SK-N-MC (cell line): ENCODE results near the gene TPP2.

Experiments used
- DNase-seq: peaks from one replicate; pipeline ENCODE4 v3.0.0-alpha.2; 2011; ENCODE audit warnings: low read depth, low spot score
- H3K27ac ChIP-seq: fragments of 200-600 bp; sonication (generic); 2 replicates; pipeline ENCODE4 v1.5.1; 2016; ENCODE audit warnings: mixed run types
- H3K36me3 ChIP-seq: fragments of 200-600 bp; sonication (generic); 2 replicates; pipeline ENCODE4 v1.6.1; 2017; ENCODE audit warnings: antibody characterized with exemption, low read length, mixed read lengths; ENCODE audit not compliant: insufficient read depth
- H3K4me3 ChIP-seq: fragments of 200-600 bp; sonication (generic); 2 replicates; pipeline ENCODE4 v1.5.1; 2016
- H3K9ac ChIP-seq: fragments of 200-600 bp; sonication (generic); 2 replicates; pipeline ENCODE4 v1.8.0; 2017; ENCODE audit warnings: mixed run types, mixed read lengths; ENCODE audit not compliant: insufficient read length
- H3K9me3 ChIP-seq: fragments of 200-600 bp; sonication (generic); 2 replicates; pipeline ENCODE4 v1.6.1; 2017; ENCODE audit warnings: low read depth, mild to moderate bottlenecking, antibody characterized with exemption, low read length, moderate library complexity, mixed read lengths
- EZH2 ChIP-seq: fragments of 200-600 bp; sonication (generic); IDR thresholded peaks from one replicate; pipeline ENCODE4 v1.6.1; 2017; ENCODE audit warnings: antibody characterized with exemption
- FOXP2 ChIP-seq: optimal IDR thresholded peaks from 2 replicates; pipeline ENCODE3; 2011; ENCODE audit warnings: mild to moderate bottlenecking, moderate library complexity; ENCODE audit not compliant: insufficient read depth; ENCODE audit errors: extremely low read length, control extremely low read depth
- POLR2AphosphoS5 ChIP-seq: IDR thresholded peaks from 2 replicates; pipeline ENCODE4 v1.6.1; 2012; ENCODE audit warnings: mild to moderate bottlenecking, low read depth, low read length, borderline replicate concordance

The TPP2 gene

GRCh38 chr13:102654756-102655155 lies 58.0 kb downstream of the TPP2 start:
- H3K9ac ChIP-seq: no peak overlapping the region
- H3K4me3 ChIP-seq: no peak overlapping the region
- TF ChIP-seq POLR2AphosphoS5: no peak
- no peak for TF ChIP-seq EZH2
- no peak for TF ChIP-seq FOXP2
- peaks cover 76% of the 10 kb centered on the region for H3K36me3 ChIP-seq
- DNase-seq: no peak
- no peak overlapping the region for H3K27ac ChIP-seq
- H3K9me3 ChIP-seq: peaks cover 15% of the 10 kb centered on the region

- peaks cover 15% of the 10 kb centered on the region for H3K9me3 ChIP-seq
- peaks cover 88% of the 10 kb centered on the region for H3K36me3 ChIP-seq
- TF ChIP-seq POLR2AphosphoS5 (no peak), EZH2 (no peak), FOXP2 (no peak)
- H3K4me3 ChIP-seq: no peak overlapping the region
- H3K27ac ChIP-seq: no peak overlapping the region
- no peak overlapping the region for H3K9ac ChIP-seq
- no peak for DNase-seq
These were observed 60.8 kb downstream of the TPP2 start for GRCh38 chr13:102657630-102658029.

DNA sequence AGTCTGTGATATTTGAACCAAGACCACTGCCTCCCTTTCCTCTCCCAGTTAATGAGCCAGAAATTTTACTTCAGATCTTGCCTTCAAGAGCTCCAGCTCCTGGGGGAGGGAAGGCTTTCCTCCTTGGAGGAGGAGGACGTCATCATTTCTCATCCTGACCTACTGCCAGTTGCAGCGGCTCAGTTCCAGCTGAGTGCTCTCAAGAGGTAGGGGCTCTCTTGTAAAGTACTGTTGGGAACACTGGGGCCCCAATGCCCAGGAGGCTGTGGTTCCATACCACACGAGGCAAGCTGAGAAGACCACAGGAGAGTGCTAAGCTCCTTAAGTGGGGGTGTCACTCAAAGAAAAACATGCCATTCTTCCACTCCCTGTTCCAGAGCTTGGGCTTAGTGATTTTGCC lies 61.9 kb downstream of the TPP2 start:
- Histone ChIP-seq H3K9me3 (peaks cover 15% of the 10 kb centered on the region), H3K4me3 (no peak overlapping the region), H3K36me3 (peaks cover 79% of the 10 kb centered on the region), H3K27ac (no peak overlapping the region), H3K9ac (no peak overlapping the region)
- TF ChIP-seq FOXP2 (no peak), POLR2AphosphoS5 (no peak), EZH2 (no peak)
- DNase-seq: no peak

- peaks cover 15% of the 10 kb centered on the region for H3K9me3 ChIP-seq
- DNase-seq: no peak
- TF ChIP-seq POLR2AphosphoS5: no peak
- TF ChIP-seq EZH2: no peak
- no peak for TF ChIP-seq FOXP2
- H3K9ac ChIP-seq: no peak overlapping the region
- no peak overlapping the region for H3K4me3 ChIP-seq
- peaks cover 82% of the 10 kb centered on the region for H3K36me3 ChIP-seq
- no peak overlapping the region for H3K27ac ChIP-seq
These were observed 62.5 kb downstream of the TPP2 start for GRCh38 chr13:102659168-102659713.

DNA sequence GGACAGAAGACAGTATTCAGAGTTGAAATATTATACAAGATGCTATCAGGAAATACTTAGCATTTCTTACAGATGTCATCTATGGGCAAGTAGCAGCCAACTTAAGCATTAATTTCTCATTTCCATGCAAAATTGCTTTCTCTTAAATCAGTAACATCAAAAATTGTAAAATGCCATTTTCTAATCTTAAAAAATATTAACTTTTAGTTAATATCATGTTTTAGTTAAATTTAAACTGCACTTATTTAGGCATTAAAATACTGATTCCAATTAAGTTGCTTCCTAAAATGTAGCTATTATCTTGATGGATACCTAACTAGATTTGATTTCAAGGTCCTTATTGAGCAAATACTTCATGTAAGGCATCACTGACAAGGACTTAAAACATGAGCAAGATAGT lies 70.2 kb downstream of the TPP2 start:
- no peak overlapping the region for H3K4me3 ChIP-seq
- peaks cover 5% of the 10 kb centered on the region; the same call in 1 of the 2 replicates for H3K9me3 ChIP-seq
- no peak for DNase-seq
- H3K9ac ChIP-seq: no peak overlapping the region
- TF ChIP-seq EZH2 (no peak), FOXP2 (no peak), POLR2AphosphoS5 (no peak)
- H3K27ac ChIP-seq: no peak overlapping the region
- H3K36me3 ChIP-seq: peaks cover 79% of the 10 kb centered on the region

DNA sequence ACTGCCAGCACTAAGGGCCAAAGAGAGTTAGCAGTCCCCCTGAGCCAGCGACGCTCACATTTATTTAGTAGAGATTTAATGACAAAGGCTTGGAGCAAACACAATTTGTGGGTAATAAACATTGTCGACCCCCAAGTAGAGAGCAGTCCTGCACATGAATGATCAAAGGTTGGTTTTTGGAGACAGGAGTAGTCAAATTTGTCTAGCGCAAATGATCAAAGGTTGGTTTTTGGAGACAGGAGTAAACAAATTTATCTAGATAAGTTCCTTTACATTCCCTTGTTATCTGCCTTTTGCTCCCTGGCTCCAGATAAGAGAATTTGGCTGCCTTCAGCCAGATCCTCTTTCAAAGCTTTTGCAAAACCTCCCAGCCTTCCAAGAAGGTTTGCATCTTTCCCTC lies 71.1 kb downstream of the TPP2 start:
- no peak for DNase-seq
- peaks cover 5% of the 10 kb centered on the region; the same call in 1 of the 2 replicates for H3K9me3 ChIP-seq
- no peak overlapping the region for H3K9ac ChIP-seq
- no peak overlapping the region for H3K27ac ChIP-seq
- TF ChIP-seq EZH2 (no peak), FOXP2 (no peak), POLR2AphosphoS5 (no peak)
- peaks cover 85% of the 10 kb centered on the region for H3K36me3 ChIP-seq
- no peak overlapping the region for H3K4me3 ChIP-seq

GRCh38 chr13:102670130-102670529 lies 73.3 kb downstream of the TPP2 start:
- Histone ChIP-seq H3K9me3 (peaks cover 5% of the 10 kb centered on the region; the same call in 1 of the 2 replicates), H3K36me3 (peaks cover 88% of the 10 kb centered on the region), H3K27ac (no peak overlapping the region), H3K9ac (no peak overlapping the region), H3K4me3 (no peak overlapping the region)
- DNase-seq: no peak
- no peak for TF ChIP-seq EZH2
- no peak for TF ChIP-seq FOXP2
- no peak for TF ChIP-seq POLR2AphosphoS5

DNA sequence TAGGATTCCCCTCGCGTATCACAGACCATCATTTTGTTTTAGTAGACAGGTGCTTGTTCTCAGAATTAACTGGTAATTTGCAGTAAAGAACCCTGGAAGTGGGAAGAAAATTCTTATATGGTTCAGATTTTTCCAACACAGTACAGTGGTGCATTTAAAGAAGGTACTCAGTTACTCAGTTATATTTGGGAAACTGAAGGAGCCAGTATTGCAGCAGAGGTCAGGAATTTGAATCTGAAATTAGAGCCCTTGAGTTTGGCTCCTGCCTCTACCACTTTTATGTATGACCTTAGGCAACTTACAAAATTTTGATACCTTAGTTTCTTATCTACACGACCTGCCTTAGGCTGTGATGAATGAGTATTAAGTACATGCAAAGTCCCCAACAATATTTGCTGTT lies 78.3 kb downstream of the TPP2 start:
- Histone ChIP-seq H3K4me3 (no peak overlapping the region), H3K9ac (no peak overlapping the region), H3K9me3 (0 out of 2 replicates have a peak, but pooled peaks cover 2% of the 10 kb centered on the region), H3K36me3 (peaks cover 84% of the 10 kb centered on the region), H3K27ac (no peak overlapping the region)
- TF ChIP-seq FOXP2: no peak
- no peak for TF ChIP-seq POLR2AphosphoS5
- TF ChIP-seq EZH2: no peak
- DNase-seq: no peak

DNA sequence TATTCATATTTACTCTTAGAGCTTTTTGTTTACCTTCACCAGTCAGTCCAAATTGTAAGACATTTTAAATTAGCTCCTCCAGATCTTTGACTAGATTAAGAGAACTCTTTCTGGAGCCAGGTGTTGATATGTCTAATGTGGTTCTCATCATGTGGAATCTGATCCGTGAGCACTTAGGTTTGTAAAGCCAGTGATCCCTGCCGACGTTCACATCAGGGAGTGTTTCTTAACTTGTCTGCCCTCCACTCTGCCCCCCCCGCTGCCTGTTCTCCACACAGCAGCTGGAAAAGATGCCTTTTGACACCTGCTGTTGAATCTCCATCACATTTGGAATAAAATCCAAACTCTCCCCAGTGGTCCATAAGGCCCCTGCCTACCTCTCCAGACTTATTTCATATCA lies 80.3 kb downstream of the TPP2 start:
- TF ChIP-seq FOXP2: no peak
- Histone ChIP-seq H3K4me3 (no peak overlapping the region), H3K27ac (no peak overlapping the region), H3K9me3 (no peaks in the 10 kb centered on the region), H3K36me3 (peaks cover 74% of the 10 kb centered on the region), H3K9ac (no peak overlapping the region)
- DNase-seq: no peak
